WTC11 (cell line): ENCODE data around the gene OGT. TPM values are rescaled to one million over a fixed set of nuclear protein-coding genes. Genes with fewer than 3 reads are reported as not detected.
A peak's percentile ranks its signal among the peaks of the same experiment; 100 is the strongest.
"Not testable (repeated sequence)": the region's sequence is repeated elsewhere in the genome, so short reads cannot be mapped to it uniquely, and the experiment has no call there.

Experiments
- ATAC-seq: fragments of 200-7000 bp; cut with Tn5 transposase; 2 replicates; pipeline ENCODE4 v1.10.0; 2021; ENCODE audit warnings: mild to moderate bottlenecking, moderate library complexity
- CTCF ChIA-PET: fragments of 300-600 bp; sonication (Branson Sonifier 250); formaldehyde crosslinking; loops from one replicate; lab custom pipeline; 2021; ENCODE audit warnings: antibody characterized with exemption; lab: Charles Lee
- POLR2A ChIA-PET: fragments of 350-600 bp; sonication (Branson Sonifier 250); formaldehyde crosslinking; loops from one replicate; lab custom pipeline; 2021; ENCODE audit warnings: antibody characterized with exemption; lab: Charles Lee
- DNase-seq: peaks from one replicate; pipeline ENCODE4 v3.0.0; 2021; ENCODE audit warnings: low spot score
- H3K27ac Mint-ChIP-seq: 2 replicates; pipeline ENCODE4 v1.8.0; 2021; ENCODE audit warnings: mixed read lengths
- H3K27me3 Mint-ChIP-seq: 2 replicates; pipeline ENCODE4 v1.8.0; 2021; ENCODE audit warnings: low read depth, mild to moderate bottlenecking, moderate library complexity, mixed read lengths
- H3K36me3 Mint-ChIP-seq: 2 replicates; pipeline ENCODE4 v1.8.0; 2021; ENCODE audit warnings: mixed read lengths
- H3K4me1 Mint-ChIP-seq: 2 replicates; pipeline ENCODE4 v1.8.0; 2022; ENCODE audit warnings: mixed read lengths
- H3K4me3 Mint-ChIP-seq: 2 replicates; pipeline ENCODE4 v1.8.0; 2021; ENCODE audit warnings: mild to moderate bottlenecking, moderate library complexity, mixed read lengths
- H3K9me3 Mint-ChIP-seq: 2 replicates; pipeline ENCODE4 v1.8.0; 2021; ENCODE audit warnings: mixed read lengths
- ELF4 ChIP-seq: sonication (generic); formaldehyde crosslinking; IDR thresholded peaks from 2 replicates; pipeline ENCODE4 v1.8.1; 2022; ENCODE audit warnings: low read depth, mild to moderate bottlenecking, moderate library complexity, missing genetic modification reagents
- FOXJ3 ChIP-seq: sonication (generic); formaldehyde crosslinking; IDR thresholded peaks from 2 replicates; pipeline ENCODE4 v1.9.0; 2021; ENCODE audit warnings: missing genetic modification reagents, mild to moderate bottlenecking, borderline replicate concordance
- HMGA2 ChIP-seq: fragments of 250-450 bp; sonication (Bioruptor Pico); IDR thresholded peaks from 2 replicates; pipeline ENCODE4 v1.4.0; 2021; ENCODE audit warnings: mild to moderate bottlenecking, moderate library complexity
- JUN ChIP-seq: sonication (generic); formaldehyde crosslinking; IDR thresholded peaks from 2 replicates; pipeline ENCODE4 v1.8.0; 2023; ENCODE audit warnings: mild to moderate bottlenecking, missing genetic modification reagents
- MXD4 ChIP-seq: fragments of 250-450 bp; sonication (Bioruptor Pico); IDR thresholded peaks from 2 replicates; pipeline ENCODE4 v1.8.0; 2021; ENCODE audit warnings: mild to moderate bottlenecking, moderate library complexity, borderline replicate concordance
- NFYB ChIP-seq: sonication (generic); formaldehyde crosslinking; conservative IDR thresholded peaks from 2 replicates; pipeline ENCODE4 v1.8.0; 2022; ENCODE audit warnings: low read depth, missing genetic modification reagents
- PRRX2 ChIP-seq: fragments of 250-450 bp; sonication (Bioruptor Pico); IDR thresholded peaks from 2 replicates; pipeline ENCODE4 v1.8.0; 2021; ENCODE audit warnings: mild to moderate bottlenecking
- RELA ChIP-seq: sonication (generic); formaldehyde crosslinking; IDR thresholded peaks from 2 replicates; pipeline ENCODE4 v1.8.1; 2022; ENCODE audit warnings: missing genetic modification reagents, mild to moderate bottlenecking, borderline replicate concordance
- SOX15 ChIP-seq: fragments of 250-450 bp; sonication (Bioruptor Pico); IDR thresholded peaks from 2 replicates; pipeline ENCODE4 v1.9.0; 2021; ENCODE audit warnings: mild to moderate bottlenecking
- SP1 ChIP-seq: sonication (generic); formaldehyde crosslinking; conservative IDR thresholded peaks from 2 replicates; pipeline ENCODE4 v1.8.1; 2022; ENCODE audit warnings: missing genetic modification reagents
- TEAD4 ChIP-seq: sonication (generic); formaldehyde crosslinking; IDR thresholded peaks from 2 replicates; pipeline ENCODE4 v1.8.0; 2022; ENCODE audit warnings: mild to moderate bottlenecking, missing genetic modification reagents
- TP53 ChIP-seq: sonication (generic); formaldehyde crosslinking; IDR thresholded peaks from 2 replicates; pipeline ENCODE4 v1.8.1; 2023; ENCODE audit warnings: mild to moderate bottlenecking, missing genetic modification reagents
- ZNF121 ChIP-seq: sonication (generic); formaldehyde crosslinking; IDR thresholded peaks from 2 replicates; pipeline ENCODE4 v1.8.0; 2023; ENCODE audit warnings: missing genetic modification reagents
- ZNF317 ChIP-seq: sonication (generic); formaldehyde crosslinking; IDR thresholded peaks from 2 replicates; pipeline ENCODE4 v1.8.1; 2023; ENCODE audit warnings: low read depth, mild to moderate bottlenecking, moderate library complexity, missing genetic modification reagents, borderline replicate concordance
- ZNF423 ChIP-seq: fragments of 250-450 bp; sonication (Bioruptor Pico); IDR thresholded peaks from 2 replicates; pipeline ENCODE4 v2.1.2; 2022; ENCODE audit warnings: mild to moderate bottlenecking, moderate library complexity
- total RNA-seq: library from RNA; stranded (reverse); gene quantifications from 3 replicates; pipeline ENCODE4 v1.2.3, GENCODE V29; 2021
- TF ChIP-seq, protein P1 (sequence below): sonication (generic); formaldehyde crosslinking; IDR thresholded peaks from 2 replicates; pipeline ENCODE4 v1.8.1; 2022; ENCODE audit warnings: mild to moderate bottlenecking, missing genetic modification reagents, moderate library complexity, borderline replicate concordance
- TF ChIP-seq, protein P2 (sequence below): sonication (generic); formaldehyde crosslinking; conservative IDR thresholded peaks from 2 replicates; pipeline ENCODE4 v1.8.1; 2023; ENCODE audit warnings: mild to moderate bottlenecking, low read depth, missing genetic modification reagents, moderate library complexity
- TF ChIP-seq, protein P3 (sequence below): fragments of 250-450 bp; sonication (Bioruptor Pico); IDR thresholded peaks from 2 replicates; pipeline ENCODE4 v1.9.0; 2021; ENCODE audit warnings: mild to moderate bottlenecking
- TF ChIP-seq, protein P4 (sequence below): sonication (generic); formaldehyde crosslinking; IDR thresholded peaks from 2 replicates; pipeline ENCODE4 v1.8.1; 2023; ENCODE audit warnings: mild to moderate bottlenecking, missing genetic modification reagents, borderline replicate concordance
- TF ChIP-seq, protein P5 (sequence below): sonication (generic); formaldehyde crosslinking; IDR thresholded peaks from 2 replicates; pipeline ENCODE4 v1.8.0; 2022; ENCODE audit warnings: mild to moderate bottlenecking, missing genetic modification reagents
- TF ChIP-seq, protein P6 (sequence below): sonication (generic); formaldehyde crosslinking; IDR thresholded peaks from 2 replicates; pipeline ENCODE4 v1.8.0; 2023; ENCODE audit warnings: missing genetic modification reagents
- TF ChIP-seq, protein P7 (sequence below): fragments of 250-450 bp; sonication (Bioruptor Pico); IDR thresholded peaks from 2 replicates; pipeline ENCODE4 v1.9.0; 2021; ENCODE audit warnings: moderate library complexity, mild to moderate bottlenecking, inconsistent platforms, borderline replicate concordance

Gene OGT
- total RNA-seq, 1 experiment from 2014 or later: 126 TPM

DNA sequence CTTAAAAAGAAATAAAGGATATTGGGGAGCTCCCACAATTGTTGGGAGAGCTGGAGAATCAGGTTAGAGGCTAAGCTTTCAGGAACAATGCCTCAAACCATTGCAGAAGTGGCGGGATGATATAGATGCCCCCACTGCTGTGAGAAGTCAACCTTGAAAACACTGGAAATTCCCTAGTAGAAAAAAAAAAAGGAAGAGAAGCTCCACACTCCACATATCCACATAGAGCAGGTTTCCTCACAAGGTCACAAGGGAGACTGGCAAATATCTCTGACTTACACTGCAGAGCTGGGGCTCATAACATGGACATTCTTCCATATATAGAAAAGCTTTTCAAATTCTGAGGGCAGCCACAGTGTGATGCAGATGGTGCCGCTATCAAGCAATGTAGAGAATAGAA is 22.7 kb upstream of the OGT start (continued):
- TF ChIP-seq, protein P1, sequence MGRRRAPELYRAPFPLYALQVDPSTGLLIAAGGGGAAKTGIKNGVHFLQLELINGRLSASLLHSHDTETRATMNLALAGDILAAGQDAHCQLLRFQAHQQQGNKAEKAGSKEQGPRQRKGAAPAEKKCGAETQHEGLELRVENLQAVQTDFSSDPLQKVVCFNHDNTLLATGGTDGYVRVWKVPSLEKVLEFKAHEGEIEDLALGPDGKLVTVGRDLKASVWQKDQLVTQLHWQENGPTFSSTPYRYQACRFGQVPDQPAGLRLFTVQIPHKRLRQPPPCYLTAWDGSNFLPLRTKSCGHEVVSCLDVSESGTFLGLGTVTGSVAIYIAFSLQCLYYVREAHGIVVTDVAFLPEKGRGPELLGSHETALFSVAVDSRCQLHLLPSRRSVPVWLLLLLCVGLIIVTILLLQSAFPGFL (CRISPR knock-in tag): no peak
- TF ChIP-seq TP53 (CRISPR knock-in tag) (no peak), FOXJ3 (CRISPR knock-in tag) (no peak), PRRX2 (CRISPR knock-in tag) (no peak), TEAD4 (CRISPR knock-in tag) (no peak), SOX15 (CRISPR knock-in tag) (no peak)
- TF ChIP-seq, protein P2, sequence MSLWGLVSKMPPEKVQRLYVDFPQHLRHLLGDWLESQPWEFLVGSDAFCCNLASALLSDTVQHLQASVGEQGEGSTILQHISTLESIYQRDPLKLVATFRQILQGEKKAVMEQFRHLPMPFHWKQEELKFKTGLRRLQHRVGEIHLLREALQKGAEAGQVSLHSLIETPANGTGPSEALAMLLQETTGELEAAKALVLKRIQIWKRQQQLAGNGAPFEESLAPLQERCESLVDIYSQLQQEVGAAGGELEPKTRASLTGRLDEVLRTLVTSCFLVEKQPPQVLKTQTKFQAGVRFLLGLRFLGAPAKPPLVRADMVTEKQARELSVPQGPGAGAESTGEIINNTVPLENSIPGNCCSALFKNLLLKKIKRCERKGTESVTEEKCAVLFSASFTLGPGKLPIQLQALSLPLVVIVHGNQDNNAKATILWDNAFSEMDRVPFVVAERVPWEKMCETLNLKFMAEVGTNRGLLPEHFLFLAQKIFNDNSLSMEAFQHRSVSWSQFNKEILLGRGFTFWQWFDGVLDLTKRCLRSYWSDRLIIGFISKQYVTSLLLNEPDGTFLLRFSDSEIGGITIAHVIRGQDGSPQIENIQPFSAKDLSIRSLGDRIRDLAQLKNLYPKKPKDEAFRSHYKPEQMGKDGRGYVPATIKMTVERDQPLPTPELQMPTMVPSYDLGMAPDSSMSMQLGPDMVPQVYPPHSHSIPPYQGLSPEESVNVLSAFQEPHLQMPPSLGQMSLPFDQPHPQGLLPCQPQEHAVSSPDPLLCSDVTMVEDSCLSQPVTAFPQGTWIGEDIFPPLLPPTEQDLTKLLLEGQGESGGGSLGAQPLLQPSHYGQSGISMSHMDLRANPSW (CRISPR knock-in tag): no peak
- TF ChIP-seq, protein P3, sequence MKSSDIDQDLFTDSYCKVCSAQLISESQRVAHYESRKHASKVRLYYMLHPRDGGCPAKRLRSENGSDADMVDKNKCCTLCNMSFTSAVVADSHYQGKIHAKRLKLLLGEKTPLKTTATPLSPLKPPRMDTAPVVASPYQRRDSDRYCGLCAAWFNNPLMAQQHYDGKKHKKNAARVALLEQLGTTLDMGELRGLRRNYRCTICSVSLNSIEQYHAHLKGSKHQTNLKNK (CRISPR knock-in tag): no peak

DNA sequence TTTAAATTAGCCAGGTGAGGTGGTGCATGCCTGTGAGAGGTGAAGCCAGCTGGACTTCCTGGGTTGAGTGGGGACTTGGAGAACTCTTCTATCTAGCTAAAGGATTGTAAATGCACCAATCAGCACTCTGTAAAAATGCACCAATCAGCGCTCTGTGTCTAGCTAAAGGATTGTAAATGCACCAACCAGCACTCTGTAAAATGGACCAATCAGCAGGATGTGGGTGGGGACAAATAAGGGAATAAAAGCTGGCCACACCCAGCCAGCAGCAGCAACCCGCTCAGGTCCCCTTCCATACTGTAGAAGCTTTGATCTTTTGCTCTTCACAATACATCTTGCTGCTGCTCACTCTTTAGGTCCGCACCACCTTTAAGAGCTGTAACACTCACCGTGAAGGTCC is 19.2 kb upstream of the OGT start:
- POLR2A ChIA-PET, DNase-seq, H3K4me1 Mint-ChIP-seq, H3K36me3 Mint-ChIP-seq, H3K27ac Mint-ChIP-seq, ATAC-seq, H3K4me3 Mint-ChIP-seq, CTCF ChIA-PET, H3K9me3 Mint-ChIP-seq, H3K27me3 Mint-ChIP-seq: not testable (repeated sequence)
- peak; percentile 46; the same call in 1 of the 2 replicates for TF ChIP-seq NFYB (CRISPR knock-in tag)

DNA sequence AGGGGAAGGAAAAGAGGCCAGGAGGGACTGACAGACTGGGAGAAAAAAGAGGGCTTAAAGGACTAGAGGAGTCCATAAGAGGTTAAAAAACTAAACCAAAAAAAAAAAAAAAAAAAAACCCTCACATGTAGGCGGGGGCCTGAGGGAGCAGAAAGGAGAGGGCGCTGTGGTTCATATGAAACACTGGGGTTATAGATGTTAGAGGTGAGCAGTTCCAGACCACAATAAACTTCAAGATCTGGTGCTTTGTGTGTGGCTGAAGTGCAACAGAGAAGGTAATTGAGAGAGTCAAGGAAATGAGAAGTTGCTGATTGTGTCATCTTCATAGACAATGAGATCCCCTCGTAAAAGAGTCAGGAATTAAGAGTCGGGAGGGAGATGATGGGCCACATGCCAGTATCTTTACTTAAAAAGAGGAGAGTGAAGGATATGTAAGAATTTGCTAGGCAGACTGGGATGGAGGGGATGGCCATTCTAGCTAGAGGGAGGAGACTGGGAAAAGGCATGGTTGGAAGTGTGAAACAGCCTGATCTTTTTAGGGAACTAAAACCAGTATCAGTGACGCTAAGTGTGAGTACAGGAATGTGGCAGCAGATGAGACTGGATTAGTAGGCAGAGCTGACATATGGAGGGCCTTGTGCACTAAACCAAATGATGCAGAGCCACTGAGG is 18.4 kb upstream of the OGT start:
- Mint-ChIP-seq H3K4me3 (no peak overlapping the region), H3K27ac (no peak overlapping the region), H3K4me1 (peaks cover 3% of the 10 kb centered on the region), H3K9me3 (peaks cover 8% of the 10 kb centered on the region), H3K36me3 (no peaks in the 10 kb centered on the region; the same call in 1 of the 2 replicates), H3K27me3 (no peaks in the 10 kb centered on the region)
- no peak for ATAC-seq
- no peak for DNase-seq
- POLR2A ChIA-PET: no interaction called here
- CTCF ChIA-PET: no interaction called here
- TF ChIP-seq, protein P4, sequence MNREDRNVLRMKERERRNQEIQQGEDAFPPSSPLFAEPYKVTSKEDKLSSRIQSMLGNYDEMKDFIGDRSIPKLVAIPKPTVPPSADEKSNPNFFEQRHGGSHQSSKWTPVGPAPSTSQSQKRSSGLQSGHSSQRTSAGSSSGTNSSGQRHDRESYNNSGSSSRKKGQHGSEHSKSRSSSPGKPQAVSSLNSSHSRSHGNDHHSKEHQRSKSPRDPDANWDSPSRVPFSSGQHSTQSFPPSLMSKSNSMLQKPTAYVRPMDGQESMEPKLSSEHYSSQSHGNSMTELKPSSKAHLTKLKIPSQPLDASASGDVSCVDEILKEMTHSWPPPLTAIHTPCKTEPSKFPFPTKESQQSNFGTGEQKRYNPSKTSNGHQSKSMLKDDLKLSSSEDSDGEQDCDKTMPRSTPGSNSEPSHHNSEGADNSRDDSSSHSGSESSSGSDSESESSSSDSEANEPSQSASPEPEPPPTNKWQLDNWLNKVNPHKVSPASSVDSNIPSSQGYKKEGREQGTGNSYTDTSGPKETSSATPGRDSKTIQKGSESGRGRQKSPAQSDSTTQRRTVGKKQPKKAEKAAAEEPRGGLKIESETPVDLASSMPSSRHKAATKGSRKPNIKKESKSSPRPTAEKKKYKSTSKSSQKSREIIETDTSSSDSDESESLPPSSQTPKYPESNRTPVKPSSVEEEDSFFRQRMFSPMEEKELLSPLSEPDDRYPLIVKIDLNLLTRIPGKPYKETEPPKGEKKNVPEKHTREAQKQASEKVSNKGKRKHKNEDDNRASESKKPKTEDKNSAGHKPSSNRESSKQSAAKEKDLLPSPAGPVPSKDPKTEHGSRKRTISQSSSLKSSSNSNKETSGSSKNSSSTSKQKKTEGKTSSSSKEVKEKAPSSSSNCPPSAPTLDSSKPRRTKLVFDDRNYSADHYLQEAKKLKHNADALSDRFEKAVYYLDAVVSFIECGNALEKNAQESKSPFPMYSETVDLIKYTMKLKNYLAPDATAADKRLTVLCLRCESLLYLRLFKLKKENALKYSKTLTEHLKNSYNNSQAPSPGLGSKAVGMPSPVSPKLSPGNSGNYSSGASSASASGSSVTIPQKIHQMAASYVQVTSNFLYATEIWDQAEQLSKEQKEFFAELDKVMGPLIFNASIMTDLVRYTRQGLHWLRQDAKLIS (CRISPR knock-in tag): no peak
- no peak for TF ChIP-seq ZNF121 (CRISPR knock-in tag)
- no peak for TF ChIP-seq SP1
- no peak for TF ChIP-seq HMGA2 (CRISPR knock-in tag)
- TF ChIP-seq ELF4 (CRISPR knock-in tag): no peak
- no peak for TF ChIP-seq NFYB (CRISPR knock-in tag)
- TF ChIP-seq ZNF423 (CRISPR knock-in tag): no peak
- no peak for TF ChIP-seq JUN (CRISPR knock-in tag)
- no peak for TF ChIP-seq RELA (CRISPR knock-in tag)
- TF ChIP-seq, protein P5, sequence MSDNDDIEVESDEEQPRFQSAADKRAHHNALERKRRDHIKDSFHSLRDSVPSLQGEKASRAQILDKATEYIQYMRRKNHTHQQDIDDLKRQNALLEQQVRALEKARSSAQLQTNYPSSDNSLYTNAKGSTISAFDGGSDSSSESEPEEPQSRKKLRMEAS (CRISPR knock-in tag): no peak
- TF ChIP-seq, protein P1 (CRISPR knock-in tag): no peak
- no peak for TF ChIP-seq ZNF317 (CRISPR knock-in tag)
- TF ChIP-seq, protein P6, sequence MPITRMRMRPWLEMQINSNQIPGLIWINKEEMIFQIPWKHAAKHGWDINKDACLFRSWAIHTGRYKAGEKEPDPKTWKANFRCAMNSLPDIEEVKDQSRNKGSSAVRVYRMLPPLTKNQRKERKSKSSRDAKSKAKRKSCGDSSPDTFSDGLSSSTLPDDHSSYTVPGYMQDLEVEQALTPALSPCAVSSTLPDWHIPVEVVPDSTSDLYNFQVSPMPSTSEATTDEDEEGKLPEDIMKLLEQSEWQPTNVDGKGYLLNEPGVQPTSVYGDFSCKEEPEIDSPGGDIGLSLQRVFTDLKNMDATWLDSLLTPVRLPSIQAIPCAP (CRISPR knock-in tag): no peak
- TF ChIP-seq MXD4 (CRISPR knock-in tag): no peak
- TF ChIP-seq, protein P7, sequence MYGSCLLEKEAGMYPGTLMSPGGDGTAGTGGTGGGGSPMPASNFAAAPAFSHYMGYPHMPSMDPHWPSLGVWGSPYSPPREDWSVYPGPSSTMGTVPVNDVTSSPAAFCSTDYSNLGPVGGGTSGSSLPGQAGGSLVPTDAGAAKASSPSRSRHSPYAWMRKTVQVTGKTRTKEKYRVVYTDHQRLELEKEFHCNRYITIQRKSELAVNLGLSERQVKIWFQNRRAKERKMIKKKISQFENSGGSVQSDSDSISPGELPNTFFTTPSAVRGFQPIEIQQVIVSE (CRISPR knock-in tag): no peak
